ENCODE measurements around the gene SMURF2.
A peak's percentile ranks its signal among the peaks of the same experiment; 100 is the strongest.

The SMURF2 gene

GRCh38 chr17:64540118-64540776 is 121.9 kb downstream of the SMURF2 start:
- no peak for DNase-seq (ENCODE audit: low read depth, low spot score)

GRCh38 chr17:64538508-64539130 is 123.5 kb downstream of the SMURF2 start:
- no peak for DNase-seq (ENCODE audit: low read depth, low spot score)

GRCh38 chr17:64537488-64537887 is 124.6 kb downstream of the SMURF2 start:
- DNase-seq (ENCODE audit: low read depth, low spot score): no peak

- DNase-seq (ENCODE audit: low read depth, low spot score): no peak
These were observed 125.2 kb downstream of the SMURF2 start for GRCh38 chr17:64536913-64537312.

GRCh38 chr17:64535357-64535756 is 126.8 kb downstream of the SMURF2 start:
- no peak for DNase-seq (ENCODE audit: low read depth, low spot score)

- DNase-seq (ENCODE audit: low read depth, low spot score): no peak
These were observed 127.9 kb downstream of the SMURF2 start for GRCh38 chr17:64534187-64534586.

GRCh38 chr17:64533784-64534183 is 128.3 kb downstream of the SMURF2 start:
- no peak for DNase-seq (ENCODE audit: low read depth, low spot score)

GRCh38 chr17:64532409-64532808 is 129.7 kb downstream of the SMURF2 start:
- peak; percentile 25 for DNase-seq (ENCODE audit: low read depth, low spot score)

GRCh38 chr17:64531955-64532371 is 130.1 kb downstream of the SMURF2 start:
- DNase-seq (ENCODE audit: low read depth, low spot score): peak; percentile 92

- DNase-seq (ENCODE audit: low read depth, low spot score): no peak
These were observed 132.9 kb downstream of the SMURF2 start for GRCh38 chr17:64529221-64529620.

GRCh38 chr17:64527914-64528313 is 134.2 kb downstream of the SMURF2 start:
- no peak for DNase-seq (ENCODE audit: low read depth, low spot score)

GRCh38 chr17:64520359-64520758 is 141.7 kb downstream of the SMURF2 start:
- DNase-seq (ENCODE audit: low read depth, low spot score): no peak

GRCh38 chr17:64519601-64520000 is 142.5 kb downstream of the SMURF2 start:
- no peak for DNase-seq (ENCODE audit: low read depth, low spot score)

- DNase-seq (ENCODE audit: low read depth, low spot score): no peak
These were observed 146.3 kb downstream of the SMURF2 start for GRCh38 chr17:64515829-64516228.

GRCh38 chr17:64515419-64515818 is 146.7 kb downstream of the SMURF2 start:
- DNase-seq (ENCODE audit: low read depth, low spot score): no peak

- no peak for DNase-seq (ENCODE audit: low read depth, low spot score)
These were observed 152.9 kb downstream of the SMURF2 start for GRCh38 chr17:64509179-64509578.

GRCh38 chr17:64508683-64509082 is 153.4 kb downstream of the SMURF2 start:
- no peak for DNase-seq (ENCODE audit: low read depth, low spot score)

GRCh38 chr17:64507413-64507782 is 154.7 kb downstream of the SMURF2 start:
- DNase-seq (ENCODE audit: low read depth, low spot score): peak; percentile 83

- DNase-seq (ENCODE audit: low read depth, low spot score): peak; percentile 99
These were observed 155.3 kb downstream of the SMURF2 start, which contains the start of gene CEP95 for GRCh38 chr17:64506576-64507412. Gene CEP95 (plus strand): TSS chr17:64506977. CDS start chr17:64507098, 121 bp downstream.

- DNase-seq (ENCODE audit: low read depth, low spot score): no peak
These were observed 155.9 kb downstream of the SMURF2 start, which contains the start of gene DDX5 for GRCh38 chr17:64506201-64506575. Gene DDX5 (minus strand): TSS chr17:64506289. CDS start chr17:64506119, 170 bp downstream.

- DNase-seq (ENCODE audit: low read depth, low spot score): peak; percentile 95
These were observed 156.5 kb downstream of the SMURF2 start for GRCh38 chr17:64505340-64506200.
